ENCODE data around the gene RWDD1. TPM values are rescaled to one million over a fixed set of nuclear protein-coding genes. Genes with fewer than 3 reads are reported as not detected.

Gene RWDD1
- polyA plus RNA-seq, 3 donors from 2014 or later: 69.1 to 87.3 (median 70.4) TPM

Other genes starting within 250 kb of the RWDD1 start
- 1 to 10 TPM; 2.6 to 3.9 (median 3.2) TPM for gene DSE, start 200.6 kb upstream of the RWDD1 start, polyA plus RNA-seq
- 100 to 1,000 TPM in 2 of 3 donors, 10 to 100 TPM in 1; 26.5 to 107 (median 103) TPM for gene CALHM6, start 110.1 kb upstream of the RWDD1 start, polyA plus RNA-seq
- gene CALHM5, start 59.9 kb upstream of the RWDD1 start, polyA plus RNA-seq: not detected
- gene TRAPPC3L, start 25.8 kb upstream of the RWDD1 start, polyA plus RNA-seq: under 1 TPM in 2 of 3 donors, not detected in 1; 0.18 to 0.20 TPM
- not detected for gene CALHM4, start 17.8 kb upstream of the RWDD1 start, polyA plus RNA-seq
- gene RSPH4A, start 45.0 kb downstream of the RWDD1 start, polyA plus RNA-seq: under 1 TPM in 1 of 3 donors, not detected in 2; 0.11 TPM
- gene ZUP1, start 97.3 kb downstream of the RWDD1 start, polyA plus RNA-seq: 1 to 10 TPM; 4.2 to 8.5 (median 4.6) TPM
- 10 to 100 TPM in 1 of 3 donors, 1 to 10 TPM in 2; 5.7 to 19.0 (median 8.4) TPM for gene KPNA5, start 109.7 kb downstream of the RWDD1 start, polyA plus RNA-seq
- not detected for gene FAM162B, start 194.2 kb downstream of the RWDD1 start, polyA plus RNA-seq